K562 (cell line): ENCODE measurements around the gene SLC8A1.

Experiments used
- CEBPB ChIP-seq: fragments of 450-650 bp; IDR thresholded peaks from 2 replicates; pipeline ENCODE4 v1.6.1; 2016; ENCODE audit warnings: missing genetic modification characterization, missing compliant biosample characterization
- CTCF ChIP-seq, 3 experiments: IDR thresholded peaks in 2 of 3; conservative IDR thresholded peaks in 1 of 3; 2 replicates each; pipeline ENCODE4 v1.5.1; 2011 to 2012; ENCODE audit warnings: low read length in 3 of 3, mild to moderate bottlenecking in 3 of 3, control low read depth in 2 of 3, improper control_type of control experiment in 1 of 3, inconsistent platforms in 1 of 3, low read depth in 1 of 3, mixed read lengths in 1 of 3, moderate library complexity in 1 of 3; ENCODE audit not compliant: insufficient read depth in 2 of 3
- RAD21 ChIP-seq, 2 experiments: fragments of 250-450 bp in 1 of 2; fragments of 450-650 bp in 1 of 2; sonication (Bioruptor Pico) in 1 of 2; formaldehyde crosslinking in 1 of 2; IDR thresholded peaks in 1 of 2; conservative IDR thresholded peaks in 1 of 2; 2 replicates each; pipeline versions ENCODE4 v1.4.0 to v1.8.0; 2020 to 2022; ENCODE audit warnings: mild to moderate bottlenecking in 2 of 2, moderate library complexity in 1 of 2
- STAT6 ChIP-seq: sonication (generic); formaldehyde crosslinking; IDR thresholded peaks from 2 replicates; pipeline ENCODE4 v1.8.1; 2023; ENCODE audit warnings: mild to moderate bottlenecking, missing genetic modification reagents
- ZBTB33 ChIP-seq: sonication (generic); formaldehyde crosslinking; IDR thresholded peaks from 2 replicates; pipeline ENCODE4 v1.8.1; 2023; ENCODE audit warnings: mild to moderate bottlenecking, missing genetic modification reagents
- ZFP36 ChIP-seq: fragments of 150-350 bp; IDR thresholded peaks from 2 replicates; pipeline ENCODE4 v1.6.1; 2018; ENCODE audit warnings: low read length, low read depth; ENCODE audit not compliant: partially characterized antibody
- TF ChIP-seq, protein P1 (sequence below): sonication (generic); IDR thresholded peaks from 2 replicates; pipeline ENCODE4 v1.6.1; 2016

DNA sequence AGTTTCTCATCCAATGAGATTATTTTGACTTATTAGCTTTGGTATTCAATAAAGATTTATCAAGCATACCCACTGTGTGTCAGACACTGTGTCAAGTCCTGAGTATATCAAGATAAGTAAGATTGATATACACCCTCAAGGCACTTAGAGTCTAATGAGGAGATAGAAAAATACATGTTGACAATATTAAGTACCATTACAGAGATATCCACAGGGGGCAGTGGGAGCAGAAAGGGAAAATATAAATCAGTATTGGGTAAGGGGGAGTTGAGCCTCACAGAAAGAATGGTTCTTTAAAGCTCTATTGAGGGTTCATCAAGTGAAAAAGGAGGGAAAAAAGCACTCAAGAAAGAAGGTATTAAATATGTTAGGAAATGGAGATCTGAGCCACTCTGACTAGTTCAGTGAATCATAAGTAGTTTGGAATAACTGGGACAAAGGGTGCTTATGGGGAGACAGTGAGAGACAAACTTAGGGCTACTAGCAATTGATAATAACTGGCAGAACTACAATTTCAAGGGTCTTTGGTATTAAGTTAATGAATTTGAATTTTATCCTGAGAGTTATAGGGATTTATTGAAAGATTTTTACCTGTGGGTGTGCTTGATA is 45.5 kb upstream of the SLC8A1 start:
- TF ChIP-seq RAD21 (CRISPR knock-in tag; conservative IDR thresholded peaks at IDR 0.05 in 1 of 2, IDR thresholded peaks at IDR 0.05 in 1 of 2), result no peak
- no peak for TF ChIP-seq CTCF (IDR thresholded peaks at IDR 0.05 in 2 of 3, conservative IDR thresholded peaks at IDR 0.05 in 1 of 3; ENCODE audit: insufficient read depth in 2 of 3, low read depth in 1 of 3, low read length in 3 of 3)
- no peak for TF ChIP-seq ZBTB33 (CRISPR knock-in tag)
- TF ChIP-seq ZFP36, result no peak
- TF ChIP-seq, protein P1, sequence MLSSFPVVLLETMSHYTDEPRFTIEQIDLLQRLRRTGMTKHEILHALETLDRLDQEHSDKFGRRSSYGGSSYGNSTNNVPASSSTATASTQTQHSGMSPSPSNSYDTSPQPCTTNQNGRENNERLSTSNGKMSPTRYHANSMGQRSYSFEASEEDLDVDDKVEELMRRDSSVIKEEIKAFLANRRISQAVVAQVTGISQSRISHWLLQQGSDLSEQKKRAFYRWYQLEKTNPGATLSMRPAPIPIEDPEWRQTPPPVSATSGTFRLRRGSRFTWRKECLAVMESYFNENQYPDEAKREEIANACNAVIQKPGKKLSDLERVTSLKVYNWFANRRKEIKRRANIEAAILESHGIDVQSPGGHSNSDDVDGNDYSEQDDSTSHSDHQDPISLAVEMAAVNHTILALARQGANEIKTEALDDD, result no peak
- TF ChIP-seq CEBPB (tag), result no peak
- TF ChIP-seq STAT6 (CRISPR knock-in tag), result no peak
